Subcutaneous abdominal adipose tissue (tissue), 5 donors: ENCODE measurements around the gene OOSP3.
"Not testable (repeated sequence)": the region's sequence is repeated elsewhere in the genome, so short reads cannot be mapped to it uniquely, and the experiment has no call there.

ENCODE experiments used
- H3K27ac ChIP-seq: one replicate; pipeline ENCODE4 v1.7.0; 2013; ENCODE audit warnings: low read depth, mild to moderate bottlenecking, inconsistent platforms, low read length, moderate library complexity
- H3K27me3 ChIP-seq, 5 donors: one replicate each; pipeline ENCODE4 v1.7.0; 2013; ENCODE audit warnings: low read length in 5 of 5, inconsistent platforms in 1 of 5; ENCODE audit not compliant: control insufficient read depth in 5 of 5, insufficient read depth in 4 of 5
- H3K36me3 ChIP-seq, 5 donors: one replicate each; pipeline ENCODE4 v1.7.0; 2013; ENCODE audit warnings: low read length in 5 of 5; ENCODE audit not compliant: control insufficient read depth in 5 of 5, insufficient read depth in 5 of 5
- H3K4me1 ChIP-seq, 5 donors: one replicate each; pipeline ENCODE4 v1.7.0; 2013; ENCODE audit warnings: low read length in 5 of 5, mild to moderate bottlenecking in 3 of 5, moderate library complexity in 1 of 5; ENCODE audit not compliant: control insufficient read depth in 5 of 5, insufficient read depth in 5 of 5
- H3K4me3 ChIP-seq, 5 donors: one replicate each; pipeline ENCODE4 v1.7.0; 2013; ENCODE audit warnings: low read length in 5 of 5, low read depth in 1 of 5
- H3K9ac ChIP-seq, 5 donors: one replicate each; pipeline ENCODE4 v1.7.0; 2013; ENCODE audit warnings: low read length in 5 of 5, mild to moderate bottlenecking in 4 of 5, moderate library complexity in 3 of 5
- H3K9me3 ChIP-seq, 5 donors: one replicate each; pipeline ENCODE4 v1.7.0; 2013; ENCODE audit warnings: low read length in 5 of 5; ENCODE audit not compliant: control insufficient read depth in 5 of 5
- donor health status: healthy.
- donor health status: healthy.
- donor health status: healthy.
- donor health status: healthy.
- donor health status: healthy.

The OOSP3 gene

GRCh38 chr11:59849551-59849950 lies 29.0 kb upstream of the OOSP3 start:
- not testable (repeated sequence) for H3K36me3 ChIP-seq, H3K9me3 ChIP-seq, H3K9ac ChIP-seq, H3K4me1 ChIP-seq, H3K27ac ChIP-seq, H3K27me3 ChIP-seq, H3K4me3 ChIP-seq

- H3K36me3 ChIP-seq, H3K4me3 ChIP-seq, H3K9me3 ChIP-seq, H3K27ac ChIP-seq, H3K9ac ChIP-seq, H3K4me1 ChIP-seq, H3K27me3 ChIP-seq: not testable (repeated sequence)
Measured at GRCh38 chr11:59851416-59851815, 27.2 kb upstream of the OOSP3 start.

- Histone ChIP-seq H3K27me3 (no peaks in the 10 kb centered on the region), H3K36me3 (no peaks in the 10 kb centered on the region), H3K4me3 (no peak overlapping the region), H3K27ac (no peak overlapping the region), H3K4me1 (no peaks in the 10 kb centered on the region), H3K9ac (no peak overlapping the region), H3K9me3 (no peaks in the 10 kb centered on the region)
Measured at GRCh38 chr11:59854871-59855270, 23.7 kb upstream of the OOSP3 start.

GRCh38 chr11:59857439-59858434 lies 20.8 kb upstream of the OOSP3 start:
- Histone ChIP-seq H3K36me3 (no peaks in the 10 kb centered on the region), H3K9ac (no peak overlapping the region), H3K4me3 (no peak overlapping the region), H3K4me1 (no peaks in the 10 kb centered on the region), H3K27ac (no peak overlapping the region), H3K27me3 (no peaks in the 10 kb centered on the region), H3K9me3 (no peaks in the 10 kb centered on the region)

- H3K9ac ChIP-seq: no peak overlapping the region
- H3K27me3 ChIP-seq: no peaks in the 10 kb centered on the region
- no peaks in the 10 kb centered on the region for H3K9me3 ChIP-seq
- no peak overlapping the region for H3K4me3 ChIP-seq
- H3K27ac ChIP-seq: no peak overlapping the region
- H3K36me3 ChIP-seq: no peaks in the 10 kb centered on the region
- H3K4me1 ChIP-seq: no peaks in the 10 kb centered on the region
Measured at GRCh38 chr11:59859673-59860072, 18.9 kb upstream of the OOSP3 start.

GRCh38 chr11:59862252-59862651 lies 16.3 kb upstream of the OOSP3 start:
- H3K9me3 ChIP-seq: no peaks in the 10 kb centered on the region
- no peak overlapping the region for H3K4me3 ChIP-seq
- no peaks in the 10 kb centered on the region for H3K27me3 ChIP-seq
- no peak overlapping the region for H3K9ac ChIP-seq
- no peaks in the 10 kb centered on the region for H3K36me3 ChIP-seq
- no peak overlapping the region for H3K27ac ChIP-seq
- H3K4me1 ChIP-seq: no peaks in the 10 kb centered on the region

GRCh38 chr11:59865031-59865430 lies 13.6 kb upstream of the OOSP3 start:
- Histone ChIP-seq H3K36me3 (no peaks in the 10 kb centered on the region), H3K9ac (no peak overlapping the region), H3K9me3 (no peaks in the 10 kb centered on the region), H3K27ac (no peak overlapping the region), H3K27me3 (no peaks in the 10 kb centered on the region), H3K4me1 (no peaks in the 10 kb centered on the region), H3K4me3 (no peak overlapping the region)

- H3K27ac ChIP-seq: no peak within 1 kb of the TSS
- no peak within 1 kb of the TSS for H3K4me3 ChIP-seq
- no peaks in the 10 kb centered on the region for H3K4me1 ChIP-seq
Measured at GRCh38 chr11:59866397-59866796, 12.2 kb upstream of the OOSP3 start, which contains the start of gene TCN1. Gene TCN1, minus strand, starts transcription at chr11:59866487. Its CDS starts 17 bp downstream, at chr11:59866470.

GRCh38 chr11:59866836-59867235 lies 11.7 kb upstream of the OOSP3 start:
- H3K27ac ChIP-seq: no peak overlapping the region
- H3K4me3 ChIP-seq: no peak overlapping the region
- H3K27me3 ChIP-seq: no peaks in the 10 kb centered on the region
- no peaks in the 10 kb centered on the region for H3K36me3 ChIP-seq
- H3K4me1 ChIP-seq: no peaks in the 10 kb centered on the region
- H3K9ac ChIP-seq: no peak overlapping the region
- peaks cover 0 to 3% (median 0%) of the 10 kb centered on the region in 5 donors for H3K9me3 ChIP-seq

More at GRCh38 chr11:59866397-59866796, 12.2 kb upstream of the OOSP3 start, which contains the start of gene TCN1:
- no peaks in the 10 kb centered on the region for H3K36me3 ChIP-seq
- peaks cover 0 to 3% (median 0%) of the 10 kb centered on the region in 5 donors for H3K9me3 ChIP-seq
- no peak within 1 kb of the TSS for H3K9ac ChIP-seq
- H3K27me3 ChIP-seq: no peaks in the 10 kb centered on the region

- Histone ChIP-seq H3K27me3 (no peaks in the 10 kb centered on the region), H3K36me3 (no peaks in the 10 kb centered on the region), H3K4me1 (no peaks in the 10 kb centered on the region), H3K9ac (no peak overlapping the region), H3K27ac (no peak overlapping the region), H3K9me3 (peaks cover 0 to 3% (median 0%) of the 10 kb centered on the region in 5 donors), H3K4me3 (no peak overlapping the region)
Measured at GRCh38 chr11:59867946-59868345, 10.6 kb upstream of the OOSP3 start.
